Lower lobe of right lung (tissue), 2 donors: ENCODE measurements around the gene UNK. TPM values are rescaled to one million over a fixed set of nuclear protein-coding genes. Genes with fewer than 3 reads are reported as not detected.
"Not testable (repeated sequence)": the region's sequence is repeated elsewhere in the genome, so short reads cannot be mapped to it uniquely, and the experiment has no call there.

Experiments used
- ATAC-seq, 2 donors: fragments of 200-7000 bp; cut with Tn5 transposase; one replicate each; pipeline ENCODE4 v1.9.1; 2020 to 2022; ENCODE audit warnings: mild to moderate bottlenecking in 2 of 2, moderate library complexity in 2 of 2
- DNase-seq: peaks from one replicate; pipeline ENCODE4 v3.0.0-alpha.2; 2020
- H3K27ac ChIP-seq: fragments of 200-600 bp; one replicate; pipeline ENCODE4 v1.8.0; 2022
- H3K27me3 ChIP-seq: fragments of 200-600 bp; one replicate; pipeline ENCODE4 v1.8.0; 2022; ENCODE audit warnings: low read depth
- H3K36me3 ChIP-seq: fragments of 200-600 bp; one replicate; pipeline ENCODE4 v1.8.0; 2022; ENCODE audit warnings: mild to moderate bottlenecking
- H3K4me1 ChIP-seq: fragments of 200-600 bp; one replicate; pipeline ENCODE4 v1.8.0; 2022
- H3K4me3 ChIP-seq: fragments of 200-600 bp; one replicate; pipeline ENCODE4 v1.8.0; 2022; ENCODE audit warnings: mild to moderate bottlenecking
- H3K9me3 ChIP-seq: fragments of 200-600 bp; one replicate; pipeline ENCODE4 v1.8.0; 2022
- intact Hi-C: fragments of 100-400 bp; cut with DNase I; formaldehyde crosslinking; loops from one replicate; pipeline ENCODE4 v1.11.0; 2022
- total RNA-seq: library from RNA; stranded (reverse); fragmentation: NEBNext Ultra II Directional; extraction: Animal tissue kit (Norgen Biotek cat#: 25700); gene quantifications from one replicate; pipeline ENCODE4 v1.2.1, GENCODE V29; 2021
- TF ChIP-seq, protein P1 (sequence below): fragments of 200-600 bp; IDR thresholded peaks from one replicate; pipeline ENCODE4 v1.8.0; 2022; ENCODE audit warnings: antibody characterized with exemption, mild to moderate bottlenecking
- donor health status: DM: no; HTN: yes; CAD: no; lungs with severe emphysema.

Gene UNK
- total RNA-seq, 1 donor from 2014 or later: 31.1 TPM

DNA sequence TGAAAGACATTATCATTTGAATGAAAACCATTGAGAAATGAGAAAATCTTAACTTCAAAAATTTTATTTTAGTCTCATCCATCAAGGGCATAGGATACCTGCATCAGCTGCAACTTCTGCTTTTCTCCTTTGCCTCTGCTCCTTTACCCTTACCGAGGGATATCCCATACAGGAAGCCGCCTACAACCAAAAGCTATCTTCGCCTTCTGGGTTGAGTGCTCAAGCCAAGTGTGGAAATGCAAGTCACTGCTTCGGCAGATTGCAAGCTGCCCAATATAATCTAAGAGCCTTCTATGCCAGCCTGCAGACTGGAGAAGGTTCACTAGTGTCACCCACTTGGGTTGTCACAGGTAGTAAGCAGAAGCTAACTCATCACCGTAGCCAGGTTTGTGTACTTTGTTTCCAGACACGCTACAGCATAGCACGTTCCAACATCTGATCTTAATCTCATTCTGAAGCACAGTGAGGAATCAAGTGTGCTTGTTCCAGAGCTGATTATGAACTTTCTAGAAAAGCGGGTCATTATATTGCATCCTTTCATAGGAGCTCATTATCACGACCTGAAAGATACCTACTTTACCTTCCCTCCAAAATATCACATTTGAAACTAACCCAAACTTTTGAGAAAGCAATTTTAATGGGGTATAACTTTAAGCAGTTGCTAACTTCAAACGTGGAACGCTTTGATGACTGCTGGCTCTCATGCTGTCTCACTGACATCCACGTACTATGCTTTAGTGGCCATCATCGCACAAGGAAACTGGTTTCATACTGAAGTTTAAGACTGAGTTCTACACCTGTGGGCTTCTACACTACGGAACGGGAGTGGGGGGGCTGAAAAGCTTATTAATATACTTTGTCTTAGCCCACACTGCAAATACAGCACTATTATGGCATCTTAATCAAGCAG lies 8.0 kb upstream of the UNK start:
- H3K27ac ChIP-seq: peak overlapping the region; percentile 58
- TF ChIP-seq, protein P1, sequence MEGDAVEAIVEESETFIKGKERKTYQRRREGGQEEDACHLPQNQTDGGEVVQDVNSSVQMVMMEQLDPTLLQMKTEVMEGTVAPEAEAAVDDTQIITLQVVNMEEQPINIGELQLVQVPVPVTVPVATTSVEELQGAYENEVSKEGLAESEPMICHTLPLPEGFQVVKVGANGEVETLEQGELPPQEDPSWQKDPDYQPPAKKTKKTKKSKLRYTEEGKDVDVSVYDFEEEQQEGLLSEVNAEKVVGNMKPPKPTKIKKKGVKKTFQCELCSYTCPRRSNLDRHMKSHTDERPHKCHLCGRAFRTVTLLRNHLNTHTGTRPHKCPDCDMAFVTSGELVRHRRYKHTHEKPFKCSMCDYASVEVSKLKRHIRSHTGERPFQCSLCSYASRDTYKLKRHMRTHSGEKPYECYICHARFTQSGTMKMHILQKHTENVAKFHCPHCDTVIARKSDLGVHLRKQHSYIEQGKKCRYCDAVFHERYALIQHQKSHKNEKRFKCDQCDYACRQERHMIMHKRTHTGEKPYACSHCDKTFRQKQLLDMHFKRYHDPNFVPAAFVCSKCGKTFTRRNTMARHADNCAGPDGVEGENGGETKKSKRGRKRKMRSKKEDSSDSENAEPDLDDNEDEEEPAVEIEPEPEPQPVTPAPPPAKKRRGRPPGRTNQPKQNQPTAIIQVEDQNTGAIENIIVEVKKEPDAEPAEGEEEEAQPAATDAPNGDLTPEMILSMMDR: no peak

DNA sequence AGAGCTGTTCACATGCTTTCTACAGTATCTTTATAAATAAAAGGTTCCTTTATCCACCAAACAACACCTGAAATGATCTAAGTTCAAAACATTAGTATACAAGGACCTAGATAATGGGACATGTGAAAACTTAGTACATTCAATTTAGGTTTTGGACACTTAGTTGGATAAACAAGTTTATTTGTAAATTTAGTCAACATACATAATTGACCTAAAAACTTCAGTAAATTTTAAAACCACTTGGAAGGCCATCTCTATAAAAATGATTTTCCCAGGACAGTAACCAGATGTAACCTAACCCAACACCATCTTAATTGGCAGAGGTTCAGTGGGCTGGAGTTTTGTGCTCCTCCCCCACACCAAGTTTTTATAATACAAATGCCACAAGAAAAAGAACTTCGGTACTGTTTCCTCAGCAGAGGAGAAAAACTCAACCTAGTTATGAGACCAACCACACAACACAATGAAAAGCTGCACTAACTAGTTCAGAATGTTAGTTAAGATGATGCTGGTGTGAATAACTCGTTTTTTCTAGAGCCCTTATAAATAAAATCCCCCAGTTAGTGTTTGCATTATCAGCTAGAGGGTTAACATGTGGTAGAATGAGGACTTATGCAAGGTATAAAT lies 7.2 kb upstream of the UNK start:
- H3K4me1 ChIP-seq: peaks cover 33% of the 10 kb centered on the region
- H3K9me3 ChIP-seq: no peaks in the 10 kb centered on the region
- H3K27me3 ChIP-seq: no peaks in the 10 kb centered on the region
- peaks cover 51% of the 10 kb centered on the region for H3K36me3 ChIP-seq
- TF ChIP-seq, protein P1: no peak
- ATAC-seq (no peak), DNase-seq (no peak)
- peak overlapping the region; percentile 97 for H3K4me3 ChIP-seq
- H3K27ac ChIP-seq: peak overlapping the region; percentile 98
- intact Hi-C loops: no loop called here

More for the DNA sequence above, 8.0 kb upstream of the UNK start:
- H3K9me3 ChIP-seq: no peaks in the 10 kb centered on the region
- peaks cover 51% of the 10 kb centered on the region for H3K36me3 ChIP-seq
- H3K4me3 ChIP-seq: peak overlapping the region; percentile 97
- no peaks in the 10 kb centered on the region for H3K27me3 ChIP-seq
- ATAC-seq (no peak), DNase-seq (no peak)
- intact Hi-C loops: no loop called here
- H3K4me1 ChIP-seq: peaks cover 33% of the 10 kb centered on the region

DNA sequence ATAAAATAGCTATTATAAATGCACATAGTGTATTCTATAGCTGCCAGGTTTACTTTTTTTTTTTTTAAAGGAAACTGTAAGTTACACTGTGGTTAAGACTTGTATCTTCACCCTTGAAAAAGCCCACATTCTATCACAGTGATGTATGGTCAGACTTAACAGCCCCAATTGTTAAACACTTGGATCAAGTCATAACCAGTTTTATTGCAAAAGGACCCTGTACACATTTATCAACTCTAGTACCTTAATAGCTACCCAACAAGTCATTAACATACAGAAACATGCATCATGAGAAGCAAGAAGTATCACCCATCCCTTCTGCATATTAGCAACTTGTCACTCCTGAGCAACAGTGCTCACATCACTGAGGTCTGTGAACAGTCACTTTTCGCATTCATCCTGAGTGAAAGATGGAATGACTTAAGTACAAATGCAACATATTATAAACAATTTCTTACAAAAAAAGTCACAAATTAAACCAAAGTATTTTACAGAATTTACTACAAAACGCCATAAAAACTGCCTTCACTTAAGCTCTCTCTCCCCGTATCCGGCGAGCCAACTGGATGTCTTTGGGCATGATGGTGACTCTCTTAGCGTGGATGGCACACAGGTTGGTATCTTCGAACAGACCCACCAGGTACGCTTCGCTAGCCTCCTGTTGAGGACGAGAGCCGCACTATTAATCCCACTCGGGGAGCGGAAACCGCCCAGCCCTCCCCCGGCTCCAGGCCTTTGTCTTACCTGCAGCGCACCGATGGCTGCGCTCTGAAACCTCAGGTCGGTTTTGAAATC lies 6.3 kb upstream of the UNK start:
- H3K9me3 ChIP-seq, intact Hi-C loops, ATAC-seq, H3K27me3 ChIP-seq, DNase-seq: not testable (repeated sequence)
- Histone ChIP-seq H3K4me3 (peak overlapping the region; percentile 97), H3K4me1 (peaks cover 41% of the 10 kb centered on the region), H3K36me3 (peaks cover 51% of the 10 kb centered on the region), H3K27ac (peak overlapping the region; percentile 98)

DNA sequence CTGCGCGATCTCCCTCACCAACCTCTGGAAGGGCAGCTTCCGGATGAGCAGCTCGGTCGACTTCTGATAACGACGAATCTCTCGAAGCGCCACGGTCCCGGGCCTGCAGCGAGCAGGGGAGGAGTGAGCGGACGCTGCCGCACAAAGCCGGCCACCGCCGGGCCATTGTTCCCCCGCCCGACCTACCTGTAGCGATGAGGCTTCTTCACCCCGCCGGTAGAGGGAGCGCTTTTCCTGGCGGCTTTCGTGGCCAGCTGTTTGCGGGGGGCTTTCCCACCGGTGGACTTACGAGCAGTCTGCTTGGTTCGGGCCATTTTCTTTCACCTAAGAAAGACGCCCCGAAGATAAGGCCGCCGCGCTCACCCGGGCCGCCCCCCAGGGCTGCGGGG lies 5.8 kb upstream of the UNK start:
- intact Hi-C loops: no loop called here
- peak overlapping the region; percentile 97 for H3K4me3 ChIP-seq
- no peaks in the 10 kb centered on the region for H3K9me3 ChIP-seq
- H3K27ac ChIP-seq: peak overlapping the region; percentile 98
- peaks cover 47% of the 10 kb centered on the region for H3K4me1 ChIP-seq
- ATAC-seq: peak; percentile 6 to 26
- TF ChIP-seq, protein P1: peak; percentile 50
- H3K27me3 ChIP-seq: no peaks in the 10 kb centered on the region
- peak; percentile 78 for DNase-seq
- peaks cover 50% of the 10 kb centered on the region for H3K36me3 ChIP-seq

DNA sequence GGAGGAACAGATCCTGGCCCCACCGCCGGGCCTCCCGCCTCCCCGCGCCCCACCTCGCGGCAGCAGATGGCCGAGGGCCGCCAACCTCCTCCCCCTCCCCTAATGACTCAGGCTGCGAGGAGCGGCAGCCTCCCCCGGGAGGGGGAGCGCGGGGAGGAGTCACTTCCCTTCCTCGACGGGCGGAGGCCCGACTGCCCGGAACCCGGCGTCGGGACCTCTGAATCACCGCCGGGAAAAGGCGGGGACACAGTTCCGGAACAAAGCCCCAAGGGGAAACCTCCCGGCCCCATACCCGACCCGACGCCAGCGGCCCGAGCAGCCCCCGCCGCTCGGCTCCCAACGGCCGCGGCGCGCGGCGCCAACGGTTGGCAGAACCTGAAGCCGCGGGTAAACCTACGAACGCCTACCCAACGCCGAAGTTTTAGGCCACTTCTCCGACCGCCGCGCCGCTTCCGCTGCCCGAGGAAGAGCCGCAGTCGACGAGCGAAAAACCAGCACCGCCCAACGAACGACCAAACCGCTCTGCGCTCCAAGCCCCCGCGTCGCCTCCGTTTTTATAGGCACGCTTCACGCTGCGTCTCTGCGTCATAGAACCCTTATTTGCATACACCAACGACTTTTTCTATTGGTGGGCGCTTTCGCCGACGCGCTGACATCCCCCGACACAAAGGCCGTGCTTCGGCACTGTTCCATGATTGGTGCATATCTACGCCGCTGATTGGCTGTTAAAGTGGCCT lies 5.2 kb upstream of the UNK start:
- Histone ChIP-seq H3K27me3 (no peaks in the 10 kb centered on the region), H3K9me3 (no peaks in the 10 kb centered on the region), H3K4me3 (peak overlapping the region; percentile 97), H3K36me3 (peaks cover 44% of the 10 kb centered on the region), H3K4me1 (peaks cover 51% of the 10 kb centered on the region), H3K27ac (peak overlapping the region; percentile 98)
- peak; percentile 96 for DNase-seq
- TF ChIP-seq, protein P1: no peak
- intact Hi-C loops: no loop called here
- peak; percentile 85 to 89 for ATAC-seq
